Astrocyte (in vitro differentiated cells and primary cell): Measurements from ENCODE around the gene TENM3. TPM values are rescaled to one million over a fixed set of nuclear protein-coding genes. Genes with fewer than 3 reads are reported as not detected.
A peak's percentile ranks its signal among the peaks of the same experiment; 100 is the strongest.

Experiments used
- DNase-seq: peaks from one replicate; pipeline ENCODE4 v3.0.0-alpha.2; 2010; ENCODE audit warnings: low read depth
- FAIRE-seq: peaks from 2 replicates; lab custom pipeline; 2011; peaks lifted over from hg19 to GRCh38; lab: Jason Lieb, UNC
- H2AFZ ChIP-seq: 2 replicates; pipeline ENCODE4 v1.6.0; 2012; ENCODE audit warnings: low read depth, low read length, inconsistent platforms
- H3K27ac ChIP-seq: 2 replicates; pipeline ENCODE4 v1.5.1; 2011; ENCODE audit warnings: low read depth, low read length, inconsistent platforms
- H3K27me3 ChIP-seq: 2 replicates; pipeline ENCODE4 v1.6.0; 2011; ENCODE audit warnings: low read length, inconsistent platforms; ENCODE audit not compliant: insufficient read depth
- H3K36me3 ChIP-seq: 2 replicates; pipeline ENCODE4 v1.5.1; 2011; ENCODE audit warnings: low read length, inconsistent platforms; ENCODE audit not compliant: insufficient read depth
- H3K4me1 ChIP-seq: 2 replicates; pipeline ENCODE4 v1.5.1; 2011; ENCODE audit warnings: low read length, inconsistent platforms; ENCODE audit not compliant: insufficient read depth
- H3K4me2 ChIP-seq: 2 replicates; pipeline ENCODE4 v1.6.0; 2012; ENCODE audit warnings: low read length, inconsistent platforms
- H3K4me3 ChIP-seq: 2 replicates; pipeline ENCODE4 v1.5.1; 2011; ENCODE audit warnings: low read depth, mild to moderate bottlenecking, low read length, inconsistent platforms; ENCODE audit not compliant: insufficient read depth
- H3K79me2 ChIP-seq: 2 replicates; pipeline ENCODE4 v1.6.0; 2012; ENCODE audit warnings: mild to moderate bottlenecking, low read length, inconsistent platforms; ENCODE audit not compliant: insufficient read depth
- H3K9ac ChIP-seq: 2 replicates; pipeline ENCODE4 v1.6.0; 2012; ENCODE audit warnings: mild to moderate bottlenecking, low read length, inconsistent platforms
- H3K9me3 ChIP-seq: 2 replicates; pipeline ENCODE4 v1.5.1; 2012; ENCODE audit warnings: low read depth, mild to moderate bottlenecking, low read length, inconsistent platforms; ENCODE audit not compliant: insufficient read depth
- H4K20me1 ChIP-seq: 2 replicates; pipeline ENCODE4 v1.6.0; 2012; ENCODE audit warnings: low read length, inconsistent platforms; ENCODE audit not compliant: insufficient read depth
- H3K27ac Mint-ChIP-seq: one replicate; pipeline ENCODE4 v1.8.0; 2021; ENCODE audit warnings: mild to moderate bottlenecking, mixed read lengths; ENCODE audit not compliant: unreplicated experiment
- H3K27me3 Mint-ChIP-seq: one replicate; pipeline ENCODE4 v1.8.0; 2021; ENCODE audit warnings: low read depth, mixed read lengths; ENCODE audit not compliant: unreplicated experiment
- H3K36me3 Mint-ChIP-seq: one replicate; pipeline ENCODE4 v1.8.0; 2021; ENCODE audit warnings: low read depth, mixed read lengths; ENCODE audit not compliant: unreplicated experiment
- H3K4me1 Mint-ChIP-seq: one replicate; pipeline ENCODE4 v1.8.0; 2021; ENCODE audit warnings: low read depth, mixed read lengths; ENCODE audit not compliant: unreplicated experiment
- H3K4me3 Mint-ChIP-seq: one replicate; pipeline ENCODE4 v1.8.0; 2021; ENCODE audit warnings: mild to moderate bottlenecking, moderate library complexity, mixed read lengths; ENCODE audit not compliant: unreplicated experiment
- H3K9me3 Mint-ChIP-seq: one replicate; pipeline ENCODE4 v1.8.0; 2021; ENCODE audit warnings: mild to moderate bottlenecking, mixed read lengths; ENCODE audit not compliant: unreplicated experiment
- EZH2 ChIP-seq: IDR thresholded peaks from 2 replicates; pipeline ENCODE4 v1.6.1; 2012; ENCODE audit warnings: mild to moderate bottlenecking, low read length, inconsistent platforms; ENCODE audit not compliant: insufficient read depth
- total RNA-seq: library from RNA; stranded (reverse); gene quantifications from 2 replicates; pipeline ENCODE4 v1.2.1, GENCODE V29; 2021
- TF ChIP-seq, protein P1 (sequence below): IDR thresholded peaks from 2 replicates; pipeline ENCODE4 v1.5.1; 2011; ENCODE audit warnings: low read depth, mild to moderate bottlenecking, inconsistent platforms, low read length, moderate library complexity; ENCODE audit not compliant: insufficient read depth

The TENM3 gene
- total RNA-seq, 1 donor from 2014 or later, result 127 TPM

GRCh38 chr4:182246401-182247205, 3.4 kb downstream of the TENM3 start:
- no peaks in the 10 kb centered on the region for H3K36me3 ChIP-seq
- TF ChIP-seq EZH2, result no peak
- Mint-ChIP-seq H3K27me3 (no peaks in the 10 kb centered on the region), H3K27ac (peak overlapping the region; percentile 79), H3K4me1 (peaks cover 35% of the 10 kb centered on the region), H3K4me3 (peak overlapping the region; percentile 8), H3K9me3 (peaks cover 6% of the 10 kb centered on the region), H3K36me3 (peaks cover 4% of the 10 kb centered on the region)
- peak overlapping the region; percentile 16 for H3K9ac ChIP-seq
- DNase-seq (peak; percentile 76), FAIRE-seq (peak; percentile 29)
- H3K27ac ChIP-seq, result peak overlapping the region; percentile 35
- H2AFZ ChIP-seq, result peak overlapping the region; percentile 4
- no peak overlapping the region for H3K4me3 ChIP-seq
- H3K9me3 ChIP-seq, result no peaks in the 10 kb centered on the region
- H4K20me1 ChIP-seq, result no peaks in the 10 kb centered on the region
- H3K4me2 ChIP-seq, result peak overlapping the region; percentile 50
- H3K79me2 ChIP-seq, result peaks cover 28% of the 10 kb centered on the region
- H3K4me1 ChIP-seq, result peaks cover 32% of the 10 kb centered on the region
- no peaks in the 10 kb centered on the region for H3K27me3 ChIP-seq

DNA sequence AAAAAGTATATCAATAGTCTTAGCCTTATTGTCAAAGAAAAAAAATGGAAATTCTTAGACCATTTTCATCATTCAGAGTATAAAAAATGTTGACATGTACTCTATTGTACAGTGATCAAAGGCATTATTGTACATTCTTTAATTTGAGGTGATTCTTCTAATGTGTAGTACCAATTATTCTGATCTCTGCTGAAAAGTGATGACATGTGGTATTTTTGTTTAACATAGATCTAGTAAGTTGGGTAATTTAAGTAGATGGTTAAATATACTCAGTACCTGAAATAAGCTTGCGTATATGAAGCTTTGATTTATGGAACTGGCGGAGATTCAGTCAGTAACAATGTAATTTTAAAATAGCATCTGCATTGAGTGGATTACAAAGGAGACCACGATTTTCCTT, 5.1 kb downstream of the TENM3 start:
- H3K27me3 Mint-ChIP-seq, result no peaks in the 10 kb centered on the region
- Histone ChIP-seq H3K4me1 (peaks cover 24% of the 10 kb centered on the region), H3K27ac (no peak overlapping the region), H2AFZ (no peak overlapping the region), H3K4me2 (no peak overlapping the region), H3K9me3 (no peaks in the 10 kb centered on the region), H3K27me3 (no peaks in the 10 kb centered on the region), H4K20me1 (no peaks in the 10 kb centered on the region), H3K79me2 (peaks cover 23% of the 10 kb centered on the region), H3K4me3 (no peak overlapping the region), H3K36me3 (no peaks in the 10 kb centered on the region), H3K9ac (no peak overlapping the region)
- H3K4me3 Mint-ChIP-seq, result no peak overlapping the region
- H3K27ac Mint-ChIP-seq, result no peak overlapping the region
- FAIRE-seq, result no peak
- H3K36me3 Mint-ChIP-seq, result peaks cover 2% of the 10 kb centered on the region
- DNase-seq, result no peak
- H3K9me3 Mint-ChIP-seq, result peaks cover 6% of the 10 kb centered on the region
- TF ChIP-seq EZH2, result no peak
- TF ChIP-seq, protein P1, sequence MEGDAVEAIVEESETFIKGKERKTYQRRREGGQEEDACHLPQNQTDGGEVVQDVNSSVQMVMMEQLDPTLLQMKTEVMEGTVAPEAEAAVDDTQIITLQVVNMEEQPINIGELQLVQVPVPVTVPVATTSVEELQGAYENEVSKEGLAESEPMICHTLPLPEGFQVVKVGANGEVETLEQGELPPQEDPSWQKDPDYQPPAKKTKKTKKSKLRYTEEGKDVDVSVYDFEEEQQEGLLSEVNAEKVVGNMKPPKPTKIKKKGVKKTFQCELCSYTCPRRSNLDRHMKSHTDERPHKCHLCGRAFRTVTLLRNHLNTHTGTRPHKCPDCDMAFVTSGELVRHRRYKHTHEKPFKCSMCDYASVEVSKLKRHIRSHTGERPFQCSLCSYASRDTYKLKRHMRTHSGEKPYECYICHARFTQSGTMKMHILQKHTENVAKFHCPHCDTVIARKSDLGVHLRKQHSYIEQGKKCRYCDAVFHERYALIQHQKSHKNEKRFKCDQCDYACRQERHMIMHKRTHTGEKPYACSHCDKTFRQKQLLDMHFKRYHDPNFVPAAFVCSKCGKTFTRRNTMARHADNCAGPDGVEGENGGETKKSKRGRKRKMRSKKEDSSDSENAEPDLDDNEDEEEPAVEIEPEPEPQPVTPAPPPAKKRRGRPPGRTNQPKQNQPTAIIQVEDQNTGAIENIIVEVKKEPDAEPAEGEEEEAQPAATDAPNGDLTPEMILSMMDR, result no peak
- peaks cover 27% of the 10 kb centered on the region for H3K4me1 Mint-ChIP-seq

DNA sequence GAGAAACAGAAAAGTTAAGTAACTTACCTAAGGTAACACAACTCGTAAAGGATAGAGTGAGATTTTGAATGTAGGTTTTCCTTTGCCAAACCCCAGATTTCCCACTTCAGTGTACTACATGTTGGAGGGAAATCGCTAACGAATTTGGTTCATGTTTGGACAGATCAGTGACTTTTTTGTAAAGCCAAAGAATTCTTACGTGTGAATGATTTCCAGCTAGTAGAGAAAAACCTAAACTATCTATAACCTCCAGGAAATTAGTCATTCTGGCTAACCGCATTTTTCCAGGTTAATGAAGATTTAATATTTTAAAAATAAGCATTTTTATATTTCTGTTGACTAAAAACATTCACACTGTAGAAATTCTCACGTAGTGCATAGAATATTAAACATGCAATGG, 7.2 kb downstream of the TENM3 start:
- Histone ChIP-seq H2AFZ (no peak overlapping the region), H3K4me3 (no peak overlapping the region), H3K9me3 (no peaks in the 10 kb centered on the region), H3K27ac (peak overlapping the region; percentile 13), H3K79me2 (peaks cover 13% of the 10 kb centered on the region), H3K4me1 (peaks cover 21% of the 10 kb centered on the region), H3K27me3 (no peaks in the 10 kb centered on the region), H3K36me3 (no peaks in the 10 kb centered on the region), H3K4me2 (peak overlapping the region; percentile 26), H3K9ac (no peak overlapping the region), H4K20me1 (no peaks in the 10 kb centered on the region)
- H3K4me1 Mint-ChIP-seq, result peaks cover 20% of the 10 kb centered on the region
- H3K27me3 Mint-ChIP-seq, result no peaks in the 10 kb centered on the region
- H3K4me3 Mint-ChIP-seq, result no peak overlapping the region
- H3K27ac Mint-ChIP-seq, result no peak overlapping the region
- peaks cover 3% of the 10 kb centered on the region for H3K9me3 Mint-ChIP-seq
- FAIRE-seq (no peak), DNase-seq (peak; percentile 70)
- peaks cover 2% of the 10 kb centered on the region for H3K36me3 Mint-ChIP-seq
- TF ChIP-seq, protein P1, result no peak
- no peak for TF ChIP-seq EZH2
